K562 (cell line): ENCODE results near the gene KIF6.

ENCODE experiments used
- ARNT ChIP-seq, 2 experiments: fragments of 450-650 bp; IDR thresholded peaks; 2 replicates each; pipeline ENCODE4 v1.6.1; 2016; ENCODE audit warnings: mild to moderate bottlenecking in 1 of 2
- BCL6 ChIP-seq: fragments of 250-450 bp; sonication (Bioruptor Pico); IDR thresholded peaks from 2 replicates; pipeline ENCODE4 v1.4.0; 2020
- CTCF ChIP-seq, 3 experiments: IDR thresholded peaks in 2 of 3; conservative IDR thresholded peaks in 1 of 3; 2 replicates each; pipeline ENCODE4 v1.5.1; 2011 to 2012; ENCODE audit warnings: low read length in 3 of 3, mild to moderate bottlenecking in 3 of 3, control low read depth in 2 of 3, improper control_type of control experiment in 1 of 3, inconsistent platforms in 1 of 3, low read depth in 1 of 3, mixed read lengths in 1 of 3, moderate library complexity in 1 of 3; ENCODE audit not compliant: insufficient read depth in 2 of 3
- HOXB6 ChIP-seq: fragments of 250-450 bp; sonication (Bioruptor Pico); IDR thresholded peaks from 2 replicates; pipeline ENCODE4 v1.5.1; 2022; ENCODE audit warnings: mild to moderate bottlenecking, borderline replicate concordance
- JUND ChIP-seq, 2 experiments: IDR thresholded peaks; 2 replicates in 1 of 2; 3 replicates in 1 of 2; pipeline ENCODE4 v1.6.1; 2011; ENCODE audit warnings: borderline replicate concordance in 2 of 2, low read depth in 2 of 2, low read length in 2 of 2, improper control_type of control experiment in 1 of 2, missing biosample characterization in 1 of 2, missing genetic modification characterization in 1 of 2, missing genetic modification reagents in 1 of 2
- POLR2A ChIP-seq: fragments of 450-650 bp; conservative IDR thresholded peaks from 2 replicates; pipeline ENCODE4 v1.6.1; 2016
- TF ChIP-seq, protein P1 (sequence below): fragments of 250-450 bp; sonication (Bioruptor Pico); IDR thresholded peaks from 2 replicates; pipeline ENCODE4 v1.4.0; 2020; ENCODE audit warnings: mild to moderate bottlenecking, moderate library complexity

DNA sequence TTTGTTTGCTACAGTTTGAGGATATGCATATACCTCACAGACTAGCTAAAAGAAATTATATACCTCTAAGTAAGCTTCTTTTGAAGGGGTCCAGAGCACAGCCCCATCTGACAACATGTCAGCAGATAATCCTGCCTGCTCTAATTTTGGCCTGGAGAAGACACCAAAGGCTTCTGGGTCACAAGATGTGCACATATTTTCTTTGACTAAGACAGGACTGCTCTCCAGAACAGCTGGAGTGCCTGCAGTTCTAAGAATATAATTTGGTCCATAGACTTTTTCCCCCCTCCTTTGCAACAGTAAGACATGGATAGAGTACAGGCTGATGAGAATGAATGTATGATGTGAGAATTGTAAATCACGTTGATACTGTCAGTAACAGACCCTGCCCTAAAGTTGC lies 294.8 kb downstream of the KIF6 start:
- TF ChIP-seq POLR2A (no peak), ARNT (IDR thresholded peaks at IDR 0.05) (no peak), BCL6 (CRISPR knock-in tag) (no peak), HOXB6 (no peak), CTCF (IDR thresholded peaks at IDR 0.05 in 2 of 3, conservative IDR thresholded peaks at IDR 0.05 in 1 of 3; ENCODE audit: insufficient read depth in 2 of 3, low read depth in 1 of 3, low read length in 3 of 3) (no peak), JUND (IDR thresholded peaks at IDR 0.05; ENCODE audit: borderline replicate concordance, low read depth, low read length) (no peak), JUND (tag; IDR thresholded peaks at IDR 0.05; ENCODE audit: borderline replicate concordance, low read depth, low read length) (no peak)
- TF ChIP-seq, protein P1, sequence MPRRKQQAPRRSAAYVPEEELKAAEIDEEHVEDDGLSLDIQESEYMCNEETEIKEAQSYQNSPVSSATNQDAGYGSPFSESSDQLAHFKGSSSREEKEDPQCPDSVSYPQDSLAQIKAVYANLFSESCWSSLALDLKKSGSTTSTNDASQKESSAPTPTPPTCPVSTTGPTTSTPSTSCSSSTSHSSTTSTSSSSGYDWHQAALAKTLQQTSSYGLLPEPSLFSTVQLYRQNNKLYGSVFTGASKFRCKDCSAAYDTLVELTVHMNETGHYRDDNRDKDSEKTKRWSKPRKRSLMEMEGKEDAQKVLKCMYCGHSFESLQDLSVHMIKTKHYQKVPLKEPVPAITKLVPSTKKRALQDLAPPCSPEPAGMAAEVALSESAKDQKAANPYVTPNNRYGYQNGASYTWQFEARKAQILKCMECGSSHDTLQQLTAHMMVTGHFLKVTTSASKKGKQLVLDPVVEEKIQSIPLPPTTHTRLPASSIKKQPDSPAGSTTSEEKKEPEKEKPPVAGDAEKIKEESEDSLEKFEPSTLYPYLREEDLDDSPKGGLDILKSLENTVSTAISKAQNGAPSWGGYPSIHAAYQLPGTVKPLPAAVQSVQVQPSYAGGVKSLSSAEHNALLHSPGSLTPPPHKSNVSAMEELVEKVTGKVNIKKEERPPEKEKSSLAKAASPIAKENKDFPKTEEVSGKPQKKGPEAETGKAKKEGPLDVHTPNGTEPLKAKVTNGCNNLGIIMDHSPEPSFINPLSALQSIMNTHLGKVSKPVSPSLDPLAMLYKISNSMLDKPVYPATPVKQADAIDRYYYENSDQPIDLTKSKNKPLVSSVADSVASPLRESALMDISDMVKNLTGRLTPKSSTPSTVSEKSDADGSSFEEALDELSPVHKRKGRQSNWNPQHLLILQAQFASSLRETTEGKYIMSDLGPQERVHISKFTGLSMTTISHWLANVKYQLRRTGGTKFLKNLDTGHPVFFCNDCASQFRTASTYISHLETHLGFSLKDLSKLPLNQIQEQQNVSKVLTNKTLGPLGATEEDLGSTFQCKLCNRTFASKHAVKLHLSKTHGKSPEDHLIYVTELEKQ: no peak
